ENCODE measurements around the gene MAPK7. TPM values are rescaled to one million over a fixed set of nuclear protein-coding genes. Genes with fewer than 3 reads are reported as not detected.

Gene MAPK7
- total and polyA plus RNA-seq, 3 donors from 2014 or later: 49.7 to 65.4 (median 54.1) TPM

DNA sequence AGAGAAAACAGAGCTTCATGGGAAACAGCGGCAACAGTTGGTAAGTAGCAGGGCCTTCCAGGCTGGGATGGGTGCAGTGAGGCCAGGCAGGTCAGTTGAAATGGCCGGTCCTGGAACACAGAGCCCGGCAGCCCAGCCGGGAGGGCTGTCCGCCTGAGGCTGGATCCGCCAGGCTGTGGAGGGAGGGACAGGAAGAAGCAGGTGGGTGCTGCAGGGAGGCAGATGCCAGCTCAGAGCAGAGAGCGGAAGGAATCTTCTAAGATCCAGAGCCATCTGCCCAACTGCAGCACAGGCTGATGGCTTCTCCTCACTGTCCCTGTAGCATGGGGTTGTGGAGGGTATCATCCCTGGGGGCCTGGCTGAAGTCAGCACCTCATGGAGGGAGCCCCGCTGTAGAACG lies 33.3 kb downstream of the MAPK7 start:
- H3K4me3 ChIP-seq: no peak overlapping the region

DNA sequence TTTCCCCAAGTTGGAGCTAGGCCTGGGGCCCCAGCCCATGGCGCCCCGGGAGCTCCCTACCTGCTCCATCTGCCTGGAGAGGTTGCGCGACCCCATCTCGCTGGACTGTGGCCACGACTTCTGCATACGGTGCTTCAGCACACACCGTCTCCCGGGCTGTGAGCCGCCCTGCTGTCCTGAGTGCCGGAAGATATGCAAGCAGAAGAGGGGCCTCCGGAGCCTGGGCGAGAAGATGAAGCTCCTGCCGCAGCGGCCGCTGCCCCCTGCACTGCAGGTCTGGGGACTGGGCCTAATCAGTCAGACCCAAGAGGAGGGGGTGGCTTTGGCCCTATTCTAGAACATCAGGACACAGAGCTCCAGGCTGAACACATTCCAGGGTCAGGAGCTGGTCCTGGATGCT lies 34.2 kb downstream of the MAPK7 start:
- Histone ChIP-seq H3K4me3 (no peak overlapping the region), H3K9me3 (no peaks in the 10 kb centered on the region), H3K36me3 (ENCODE audit: low read depth, missing control alignments) (no peaks in the 10 kb centered on the region), H3K27me3 (no peaks in the 10 kb centered on the region), H3K27ac (no peak overlapping the region), H3K4me1 (no peaks in the 10 kb centered on the region)
- TF ChIP-seq, protein P1, sequence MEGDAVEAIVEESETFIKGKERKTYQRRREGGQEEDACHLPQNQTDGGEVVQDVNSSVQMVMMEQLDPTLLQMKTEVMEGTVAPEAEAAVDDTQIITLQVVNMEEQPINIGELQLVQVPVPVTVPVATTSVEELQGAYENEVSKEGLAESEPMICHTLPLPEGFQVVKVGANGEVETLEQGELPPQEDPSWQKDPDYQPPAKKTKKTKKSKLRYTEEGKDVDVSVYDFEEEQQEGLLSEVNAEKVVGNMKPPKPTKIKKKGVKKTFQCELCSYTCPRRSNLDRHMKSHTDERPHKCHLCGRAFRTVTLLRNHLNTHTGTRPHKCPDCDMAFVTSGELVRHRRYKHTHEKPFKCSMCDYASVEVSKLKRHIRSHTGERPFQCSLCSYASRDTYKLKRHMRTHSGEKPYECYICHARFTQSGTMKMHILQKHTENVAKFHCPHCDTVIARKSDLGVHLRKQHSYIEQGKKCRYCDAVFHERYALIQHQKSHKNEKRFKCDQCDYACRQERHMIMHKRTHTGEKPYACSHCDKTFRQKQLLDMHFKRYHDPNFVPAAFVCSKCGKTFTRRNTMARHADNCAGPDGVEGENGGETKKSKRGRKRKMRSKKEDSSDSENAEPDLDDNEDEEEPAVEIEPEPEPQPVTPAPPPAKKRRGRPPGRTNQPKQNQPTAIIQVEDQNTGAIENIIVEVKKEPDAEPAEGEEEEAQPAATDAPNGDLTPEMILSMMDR (IDR thresholded peaks at IDR 0.05): no peak
- no peak for TF ChIP-seq POLR2A (IDR thresholded peaks at IDR 0.05)
- no peak for DNase-seq
- WGBS, 2 donors: 97 to 98% methylated on average over 7 to 16 of the region's 16 CpGs
- intact Hi-C loops (cut with DNase I; ENCODE audit: low total_unique reads): no loop called here

More for the DNA sequence above, 33.3 kb downstream of the MAPK7 start:
- Histone ChIP-seq H3K36me3 (ENCODE audit: low read depth, missing control alignments) (no peaks in the 10 kb centered on the region), H3K27ac (no peak overlapping the region), H3K9me3 (no peaks in the 10 kb centered on the region), H3K27me3 (no peaks in the 10 kb centered on the region), H3K4me1 (no peaks in the 10 kb centered on the region)
- WGBS, 2 donors: 70 to 78% methylated on average over 7 to 9 of the region's 9 CpGs
- intact Hi-C loops (cut with DNase I; ENCODE audit: low total_unique reads): no loop called here
- TF ChIP-seq POLR2A (IDR thresholded peaks at IDR 0.05): no peak
- TF ChIP-seq, protein P1 (IDR thresholded peaks at IDR 0.05): no peak
- no peak for DNase-seq

DNA sequence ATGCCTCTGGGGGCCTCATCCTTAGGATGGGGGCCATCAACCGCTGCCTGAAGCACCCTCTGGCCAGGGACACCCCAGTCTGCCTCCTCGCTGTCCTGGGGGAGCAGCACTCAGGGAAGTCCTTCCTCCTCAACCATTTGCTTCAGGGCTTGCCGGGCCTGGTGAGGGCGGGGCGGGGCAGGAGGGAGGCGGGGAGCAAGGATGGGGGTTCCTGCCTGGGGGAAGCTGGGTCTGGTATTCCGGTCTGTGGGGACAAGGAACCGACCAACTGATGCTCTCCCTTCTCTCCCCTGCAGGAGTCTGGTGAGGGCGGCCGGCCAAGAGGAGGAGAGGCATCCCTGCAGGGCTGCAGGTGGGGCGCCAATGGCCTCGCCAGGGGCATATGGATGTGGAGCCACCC lies 34.7 kb downstream of the MAPK7 start:
- Histone ChIP-seq H3K4me1 (no peaks in the 10 kb centered on the region), H3K4me3 (no peak overlapping the region), H3K36me3 (ENCODE audit: low read depth, missing control alignments) (no peaks in the 10 kb centered on the region), H3K27ac (no peak overlapping the region), H3K27me3 (no peaks in the 10 kb centered on the region), H3K9me3 (no peaks in the 10 kb centered on the region)
- WGBS, 2 donors: 86 to 91% methylated on average over 10 to 12 of the region's 12 CpGs
- no peak for DNase-seq
- intact Hi-C loops (cut with DNase I; ENCODE audit: low total_unique reads): no loop called here
- TF ChIP-seq, protein P1 (IDR thresholded peaks at IDR 0.05): no peak
- no peak for TF ChIP-seq POLR2A (IDR thresholded peaks at IDR 0.05)

DNA sequence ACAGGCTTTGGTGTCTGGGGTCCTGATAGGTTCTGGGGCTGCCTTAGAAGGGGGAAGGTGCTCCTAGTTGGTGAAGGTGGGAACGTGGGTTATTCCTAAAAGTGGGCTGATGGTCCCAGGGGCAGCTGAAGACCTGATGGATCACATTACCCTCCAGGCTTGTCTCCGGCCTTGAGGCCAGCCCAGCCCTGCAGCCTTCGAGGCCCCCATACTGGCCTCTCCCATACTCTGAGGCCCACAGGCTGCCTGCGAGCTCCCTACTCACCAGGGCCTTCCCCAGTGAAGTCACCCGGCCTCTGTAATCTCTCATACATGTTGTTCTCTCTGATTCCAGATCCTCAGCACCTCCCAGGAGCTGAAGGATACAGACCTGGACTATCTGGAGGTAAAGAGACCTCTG lies 35.5 kb downstream of the MAPK7 start:
- Histone ChIP-seq H3K27ac (no peak overlapping the region), H3K4me3 (no peak overlapping the region), H3K9me3 (no peaks in the 10 kb centered on the region), H3K36me3 (ENCODE audit: low read depth, missing control alignments) (no peaks in the 10 kb centered on the region), H3K4me1 (no peaks in the 10 kb centered on the region), H3K27me3 (no peaks in the 10 kb centered on the region)
- intact Hi-C loops (cut with DNase I; ENCODE audit: low total_unique reads): no loop called here
- WGBS, 2 donors: 88 to 100% methylated on average over 4 to 5 of the region's 5 CpGs
- TF ChIP-seq, protein P1 (IDR thresholded peaks at IDR 0.05): no peak
- no peak for TF ChIP-seq POLR2A (IDR thresholded peaks at IDR 0.05)
- DNase-seq: no peak
